Stimulated activated CD4-positive, alpha-beta T cell treated with anti-CD3 and anti-CD28 coated beads, Interleukin-4, amount 100 ng/mL, for 4 hours (primary cell): Measurements from ENCODE around the gene HASPIN.
"Not testable (repeated sequence)": the region's sequence is repeated elsewhere in the genome, so short reads cannot be mapped to it uniquely, and the experiment has no call there.

Experiments used
- DNase-seq, 2 experiments: peaks; one replicate each; pipeline ENCODE4 v3.0.0-alpha.2; 2020

Gene HASPIN

GRCh38 chr17:3697103-3697476 lies 26.6 kb upstream of the HASPIN start:
- no peak for DNase-seq

- DNase-seq, result no peak
Measured at GRCh38 chr17:3698139-3698538, 25.6 kb upstream of the HASPIN start.

GRCh38 chr17:3699951-3700350 lies 23.8 kb upstream of the HASPIN start:
- no peak for DNase-seq

- not testable (repeated sequence) for DNase-seq
Measured at GRCh38 chr17:3702041-3702539, 21.6 kb upstream of the HASPIN start.

GRCh38 chr17:3704931-3705717 lies 18.6 kb upstream of the HASPIN start:
- DNase-seq, result no peak

- DNase-seq, result not testable (repeated sequence)
Measured at GRCh38 chr17:3705718-3705984, 18.1 kb upstream of the HASPIN start.

- DNase-seq, result no peak
Measured at GRCh38 chr17:3708366-3708765, 15.3 kb upstream of the HASPIN start.

GRCh38 chr17:3710951-3711383 lies 12.7 kb upstream of the HASPIN start:
- DNase-seq, result peak; percentile 27 to 76

GRCh38 chr17:3712811-3713463 lies 10.8 kb upstream of the HASPIN start:
- no peak for DNase-seq

- DNase-seq, result no peak
Measured at GRCh38 chr17:3715296-3715695, 8.4 kb upstream of the HASPIN start.

GRCh38 chr17:3718201-3718600 lies 5.5 kb upstream of the HASPIN start:
- no peak for DNase-seq

- DNase-seq, result no peak
Measured at GRCh38 chr17:3719265-3719664, 4.4 kb upstream of the HASPIN start.

GRCh38 chr17:3722716-3723115 lies 987 bp upstream of the HASPIN start:
- DNase-seq, result no peak

GRCh38 chr17:3723188-3723555 lies 531 bp upstream of the HASPIN start:
- DNase-seq, result no peak

GRCh38 chr17:3724378-3725077 lies 825 bp downstream of the HASPIN start:
- DNase-seq, result no peak

- DNase-seq, result no peak
Measured at GRCh38 chr17:3727041-3727440, 3.3 kb downstream of the HASPIN start.

GRCh38 chr17:3728099-3728498 lies 4.4 kb downstream of the HASPIN start:
- DNase-seq, result not testable (repeated sequence)

GRCh38 chr17:3729881-3730280 lies 6.2 kb downstream of the HASPIN start:
- DNase-seq, result no peak

GRCh38 chr17:3730881-3731429 lies 7.3 kb downstream of the HASPIN start:
- DNase-seq, result no peak

- no peak for DNase-seq
Measured at GRCh38 chr17:3732210-3732621, 8.5 kb downstream of the HASPIN start.

GRCh38 chr17:3734911-3735276 lies 11.2 kb downstream of the HASPIN start:
- DNase-seq, result not testable (repeated sequence)

GRCh38 chr17:3735515-3735914 lies 11.8 kb downstream of the HASPIN start:
- DNase-seq, result no peak

- peak; percentile 64 to 87 for DNase-seq
Measured at GRCh38 chr17:3738562-3739295, 15.0 kb downstream of the HASPIN start.
